HG03139 (cell line): ENCODE results near the gene D2HGDH.
"Not testable (repeated sequence)": the region's sequence is repeated elsewhere in the genome, so short reads cannot be mapped to it uniquely, and the experiment has no call there.

ENCODE experiments used
- ATAC-seq: cut with Tn5 transposase; IDR thresholded peaks from one replicate; pipeline ENCODE4 v1.9.1; 2021; ENCODE audit not compliant: unreplicated experiment

The D2HGDH gene

DNA sequence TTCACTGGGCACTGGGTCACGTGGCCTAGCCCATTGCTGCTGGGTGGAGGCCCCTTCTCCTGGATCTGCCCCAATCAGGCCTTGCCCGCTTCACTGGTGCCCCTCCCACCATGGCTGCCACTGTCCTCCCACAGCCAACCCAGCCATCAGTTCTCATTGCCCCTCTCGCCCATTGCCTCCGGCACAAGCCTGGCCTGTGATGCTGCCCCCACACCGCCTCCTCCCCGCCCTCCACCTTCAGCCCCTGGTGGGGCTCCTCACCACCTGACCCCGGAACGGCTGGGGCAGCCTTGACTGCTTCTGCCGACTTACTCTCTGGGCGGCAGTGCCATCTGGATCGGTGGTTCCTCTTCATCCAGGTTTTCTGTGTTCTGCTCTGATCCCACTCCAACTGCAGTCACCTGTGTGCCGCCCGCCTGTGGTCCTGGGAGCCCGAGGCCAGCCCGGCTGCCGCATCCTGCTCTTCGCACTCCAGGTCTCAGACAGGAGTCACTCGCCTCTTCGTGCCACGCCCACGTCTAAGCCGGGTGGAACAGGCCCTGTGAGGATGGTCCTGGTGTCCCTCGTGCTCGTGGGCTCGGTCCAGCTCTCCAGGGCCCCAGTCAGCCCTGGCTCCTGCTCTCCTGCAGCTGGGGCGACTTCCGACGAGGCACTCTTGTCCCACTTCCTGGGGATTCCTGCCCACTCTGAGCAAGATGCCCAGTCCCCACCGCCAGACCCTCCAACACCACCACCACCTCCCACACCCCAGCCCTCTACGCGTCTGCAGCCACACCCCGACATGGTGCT is 14.2 kb downstream of the D2HGDH start:
- no peak for ATAC-seq

DNA sequence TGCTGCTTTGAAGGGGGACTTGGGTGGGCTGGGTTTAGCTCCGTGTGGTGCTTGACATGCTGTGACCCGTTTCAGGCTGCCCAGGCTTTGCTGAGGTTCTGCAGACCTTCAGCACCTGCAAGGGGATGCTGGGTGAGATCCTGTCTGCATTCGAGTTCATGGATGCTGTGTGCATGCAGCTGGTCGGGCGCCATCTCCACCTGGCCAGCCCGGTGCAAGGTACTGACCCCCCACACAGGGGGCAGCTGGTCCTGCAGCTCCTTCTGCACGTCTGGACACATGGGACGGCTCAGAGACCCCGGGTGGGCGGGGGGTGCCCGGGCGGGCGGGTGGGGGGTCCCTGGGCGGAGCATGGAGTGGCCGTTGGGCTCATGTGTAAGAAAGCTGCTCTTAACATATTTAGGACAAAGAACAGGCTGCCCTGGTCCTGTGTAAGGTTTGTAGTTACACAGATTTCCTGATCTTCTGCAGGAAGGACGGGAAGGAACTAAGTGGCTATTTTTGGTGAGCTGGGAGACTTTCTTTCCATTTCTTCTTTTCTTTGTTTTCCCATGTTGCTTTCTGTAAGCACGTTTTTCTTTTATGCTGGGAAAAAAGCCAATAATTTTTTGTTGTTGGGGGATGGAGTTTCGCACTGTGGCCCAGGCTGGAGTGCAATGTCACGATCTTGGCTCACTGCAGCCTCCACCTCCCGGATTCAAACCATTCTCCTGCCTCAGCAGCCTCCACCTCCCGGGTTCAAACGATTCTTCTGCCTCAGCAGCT is 15.8 kb downstream of the D2HGDH start:
- no peak for ATAC-seq

GRCh38 chr2:241751152-241751551 is 16.7 kb downstream of the D2HGDH start:
- ATAC-seq, result no peak

DNA sequence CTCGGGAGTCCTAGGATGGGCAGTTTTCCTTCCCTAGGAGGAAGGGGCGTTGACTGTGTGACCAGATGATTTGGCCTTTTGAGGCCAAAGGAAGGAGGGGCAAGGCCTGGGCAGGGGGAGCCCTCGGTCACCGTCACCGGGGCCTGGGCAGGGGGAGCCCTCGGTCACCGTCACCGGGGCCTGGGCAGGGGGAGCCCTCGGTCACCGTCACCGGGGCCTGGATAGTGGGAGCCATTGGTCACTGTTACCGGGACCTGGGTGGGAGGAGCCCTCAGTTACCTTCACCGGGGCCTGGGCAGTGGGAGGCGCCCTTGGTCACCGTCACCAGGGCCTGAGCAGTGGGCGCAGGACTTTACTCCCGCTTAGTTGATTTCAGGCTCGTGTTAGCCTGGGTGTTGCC is 17.3 kb downstream of the D2HGDH start:
- no peak for ATAC-seq

GRCh38 chr2:241752253-241752652 is 17.8 kb downstream of the D2HGDH start:
- no peak for ATAC-seq

GRCh38 chr2:241752689-241753276 is 18.4 kb downstream of the D2HGDH start:
- no peak for ATAC-seq

DNA sequence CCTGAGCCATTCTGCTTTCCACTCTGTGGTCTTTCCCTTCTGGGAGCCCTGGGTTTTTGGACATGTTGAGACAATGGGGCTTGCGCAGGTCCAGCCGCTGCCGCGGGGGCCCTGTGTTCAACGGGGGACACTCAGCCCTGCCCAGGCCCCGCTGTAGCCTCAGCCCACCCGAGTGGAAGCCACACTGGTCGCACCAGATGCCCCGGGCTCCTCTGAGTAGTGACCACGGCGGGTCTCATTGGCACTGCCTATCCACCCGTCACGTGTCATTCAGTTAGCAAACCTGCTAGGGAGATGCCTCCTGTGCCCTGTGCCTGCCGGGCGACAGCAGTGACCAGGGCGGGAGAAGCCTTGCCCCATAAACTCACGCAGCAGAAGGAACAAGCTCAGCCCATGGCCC is 19.1 kb downstream of the D2HGDH start:
- ATAC-seq, result no peak

- ATAC-seq, result no peak
Observed at GRCh38 chr2:241754042-241754441, 19.6 kb downstream of the D2HGDH start.

- ATAC-seq, result no peak
Observed at GRCh38 chr2:241755166-241755565, 20.7 kb downstream of the D2HGDH start.

GRCh38 chr2:241755777-241756176 is 21.3 kb downstream of the D2HGDH start:
- no peak for ATAC-seq

DNA sequence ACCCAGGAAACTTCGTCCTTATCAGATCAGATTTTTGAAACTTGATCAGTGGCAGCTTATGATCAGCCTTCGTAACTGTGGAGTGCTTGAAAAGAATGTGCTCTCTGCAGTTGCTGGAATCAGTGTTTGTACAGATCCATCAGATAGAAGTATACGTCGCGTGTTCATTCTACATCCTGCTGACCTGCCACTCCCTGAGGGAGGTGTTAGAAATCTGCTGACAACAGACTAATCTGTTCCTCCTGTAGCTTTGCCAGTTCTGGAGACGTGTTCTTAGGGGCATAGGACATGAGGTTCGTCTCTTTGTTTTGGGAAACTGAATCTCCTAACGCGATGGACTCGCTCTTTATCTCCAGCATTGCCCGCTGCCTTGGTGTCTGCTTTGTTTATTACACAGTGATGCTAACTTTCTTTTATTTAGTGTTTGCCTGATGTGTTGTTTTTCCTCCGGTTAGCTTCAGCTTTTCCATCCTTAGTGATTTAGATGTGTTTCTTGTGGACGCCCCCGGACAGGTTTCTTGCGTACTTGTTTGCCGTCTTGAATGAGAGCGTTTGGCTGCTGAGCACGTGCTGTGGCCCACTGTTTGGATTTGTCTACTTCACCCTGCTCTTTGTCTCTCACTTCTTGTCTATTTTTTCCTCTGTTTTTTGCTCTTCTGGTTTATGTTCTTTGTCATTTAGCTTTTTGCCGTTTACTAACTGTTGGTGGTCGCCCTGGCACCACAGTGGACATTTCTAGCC is 24.8 kb downstream of the D2HGDH start:
- no peak for ATAC-seq

GRCh38 chr2:241759893-241760292 is 25.5 kb downstream of the D2HGDH start:
- not testable (repeated sequence) for ATAC-seq

GRCh38 chr2:241760301-241760771 is 25.9 kb downstream of the D2HGDH start:
- no peak for ATAC-seq

DNA sequence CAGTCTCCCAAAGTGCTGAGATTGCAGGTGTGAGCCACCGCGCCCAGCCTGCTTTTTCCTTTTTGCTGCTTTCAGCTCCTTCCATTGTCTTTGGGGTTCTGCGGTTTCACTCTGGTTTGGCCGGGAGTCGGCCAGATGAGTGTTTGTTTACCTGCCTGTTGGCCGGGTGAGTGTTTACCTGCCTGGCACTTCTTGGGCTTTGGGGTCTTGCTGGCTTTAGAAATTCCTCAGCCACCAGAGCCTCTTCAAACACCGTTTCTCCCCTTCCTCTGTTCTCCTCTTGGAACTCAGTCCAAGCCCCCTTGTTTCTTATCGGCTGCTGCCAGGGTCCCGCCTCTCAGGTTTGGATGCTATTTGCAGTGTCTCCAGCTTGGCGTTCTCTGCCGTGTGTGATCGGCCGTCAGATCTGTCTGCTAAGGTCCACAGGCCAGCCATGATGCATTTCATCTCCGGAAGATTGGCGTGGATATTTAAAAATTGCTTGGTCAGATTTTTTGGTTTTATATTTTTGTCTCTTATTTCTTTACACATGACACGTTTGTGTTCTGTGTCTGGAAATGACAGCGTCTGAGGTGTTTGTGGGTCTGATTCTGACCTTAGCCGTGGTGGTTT is 28.0 kb downstream of the D2HGDH start:
- ATAC-seq, result no peak

DNA sequence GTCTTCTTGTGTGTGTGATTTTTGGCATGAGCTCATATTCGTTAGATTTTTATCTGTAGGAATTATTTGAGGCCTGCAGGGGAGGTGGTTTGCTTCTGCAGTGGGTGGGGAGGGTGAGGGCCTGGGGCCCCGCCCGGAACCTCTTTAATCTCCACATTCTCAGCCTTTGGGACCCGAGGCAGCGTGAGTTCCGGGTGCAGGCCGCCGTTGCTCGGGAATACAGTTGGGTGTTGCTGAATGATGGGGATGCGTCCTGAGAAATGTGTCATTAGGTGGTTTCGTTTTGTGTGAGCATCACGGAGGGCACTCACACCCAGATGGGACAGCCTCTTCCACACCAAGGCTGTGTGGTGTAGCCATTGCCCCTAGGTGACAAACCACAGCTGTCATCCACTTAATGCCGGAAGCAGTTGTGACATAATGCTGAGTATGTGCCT is 28.5 kb downstream of the D2HGDH start:
- no peak for ATAC-seq

DNA sequence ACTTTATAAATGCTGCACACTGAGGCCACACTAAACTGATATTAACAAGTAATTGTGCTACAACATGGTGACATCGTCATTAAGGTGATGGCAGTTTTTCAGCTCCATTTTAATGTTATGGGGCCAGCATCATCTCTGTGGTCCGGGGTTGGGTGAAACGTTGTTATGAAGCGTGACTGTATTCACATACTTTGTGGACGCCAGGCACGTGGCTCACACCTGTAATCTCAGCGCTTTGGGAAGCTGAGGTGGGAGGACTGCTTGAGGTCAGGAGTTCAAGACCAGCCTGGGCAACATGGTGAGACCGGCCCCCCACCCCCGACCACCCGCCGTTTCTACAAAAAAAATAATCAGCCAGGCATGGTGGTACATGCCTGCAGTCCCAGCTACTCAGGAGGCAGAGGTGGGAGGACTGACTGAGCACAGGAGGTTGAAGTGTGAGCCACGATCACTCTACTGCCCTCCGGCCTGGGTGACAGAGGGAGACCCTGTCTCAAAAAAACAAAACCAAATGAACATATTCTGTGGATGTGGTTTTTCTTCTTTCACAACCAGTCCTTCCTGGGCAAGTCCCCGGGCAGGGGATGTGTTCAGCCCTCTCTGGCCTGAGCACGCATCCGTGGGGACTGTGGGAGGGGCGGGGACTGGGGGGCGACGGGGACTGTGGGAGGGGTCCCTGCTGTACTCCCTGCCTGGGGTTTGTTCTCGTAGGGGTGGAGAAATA is 29.3 kb downstream of the D2HGDH start:
- no peak for ATAC-seq

GRCh38 chr2:241764275-241765241 is 30.1 kb downstream of the D2HGDH start:
- ATAC-seq, result no peak

DNA sequence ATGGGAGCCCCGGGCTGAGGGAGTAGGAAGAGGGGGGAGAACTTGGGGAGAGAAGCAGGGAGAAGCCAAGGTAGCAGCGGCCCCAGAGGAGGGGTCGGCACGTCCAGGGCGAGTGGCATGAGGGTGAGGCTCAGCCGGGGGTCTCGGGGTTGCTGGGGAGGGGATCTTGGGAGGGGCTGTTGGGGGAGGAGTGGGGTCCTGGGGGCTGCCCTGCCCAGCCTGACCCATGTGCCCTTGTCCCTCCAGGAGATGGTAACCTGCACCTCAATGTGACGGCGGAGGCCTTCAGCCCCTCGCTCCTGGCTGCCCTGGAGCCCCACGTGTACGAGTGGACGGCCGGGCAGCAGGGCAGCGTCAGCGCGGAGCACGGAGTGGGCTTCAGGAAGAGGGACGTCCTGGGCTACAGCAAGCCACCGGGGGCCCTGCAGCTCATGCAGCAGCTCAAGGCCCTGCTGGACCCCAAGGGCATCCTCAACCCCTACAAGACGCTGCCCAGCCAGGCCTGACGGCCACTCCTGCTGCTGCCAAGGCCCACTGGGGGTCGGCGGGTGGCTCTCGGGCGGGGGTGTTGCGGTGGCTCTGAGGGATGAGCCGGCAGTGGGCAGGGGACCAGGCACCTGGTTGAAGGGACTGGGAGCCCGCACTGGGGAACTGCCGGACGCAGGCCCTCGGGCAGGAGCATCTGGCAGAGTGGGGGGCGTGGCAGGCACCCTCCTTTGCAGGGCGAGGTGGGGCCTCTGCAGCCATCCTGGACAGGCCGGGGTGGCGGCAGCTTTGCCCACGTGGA is 33.2 kb downstream of the D2HGDH start:
- ATAC-seq, result no peak
